ENCODE data around the gene OIP5. TPM values are rescaled to one million over a fixed set of nuclear protein-coding genes. Genes with fewer than 3 reads are reported as not detected.
"Not testable (repeated sequence)": the region's sequence is repeated elsewhere in the genome, so short reads cannot be mapped to it uniquely, and the experiment has no call there.

The OIP5 gene
- 3.1 TPM for total RNA-seq

DNA sequence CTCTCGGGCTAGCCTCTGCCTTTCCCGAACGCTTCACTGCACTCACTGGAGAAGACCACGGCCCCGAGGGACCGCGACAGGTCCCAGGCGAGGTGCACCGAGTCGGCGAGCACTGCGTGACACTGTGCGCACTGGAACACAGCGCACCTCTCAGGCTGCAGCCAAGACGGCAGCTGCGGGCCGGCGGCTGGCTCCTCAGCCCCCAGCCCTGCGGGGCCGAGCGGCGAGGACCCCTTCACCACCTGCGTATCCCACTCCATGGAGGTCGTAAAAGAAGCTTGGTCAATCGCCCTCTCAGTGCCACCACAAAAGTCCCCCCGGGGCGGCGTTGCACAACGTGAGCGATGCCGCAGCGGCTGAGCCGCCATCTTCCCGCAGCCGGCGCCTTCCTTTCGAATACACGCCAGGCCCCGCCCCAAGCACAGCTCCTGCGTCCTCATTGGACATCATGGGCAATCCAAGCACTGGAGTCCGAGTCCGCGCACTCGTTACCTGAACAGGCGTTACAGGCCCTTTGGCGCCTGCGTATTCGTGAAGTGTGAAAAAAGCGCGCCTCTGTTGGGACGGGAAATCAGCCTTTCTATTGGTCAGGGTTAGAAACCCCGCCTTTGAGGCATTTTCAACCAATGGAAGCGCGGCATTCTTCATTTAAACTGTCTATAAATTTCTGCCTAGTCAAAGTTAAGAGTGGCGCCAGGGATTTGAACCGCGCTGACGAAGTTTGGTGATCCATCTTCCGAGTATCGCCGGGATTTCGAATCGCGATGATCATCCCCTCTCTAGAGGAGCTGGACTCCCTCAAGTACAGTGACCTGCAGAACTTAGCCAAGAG, at the start of gene OIP5, which contains the start of gene NUSAP1:
Gene OIP5 (minus strand): TSS at position 398 of the 832 bp plus-strand sequence. CDS start 30 bp downstream, at position 368.
Gene NUSAP1 (plus strand): TSS at position 688 of the 832 bp plus-strand sequence. CDS start 77 bp downstream, at position 765.
- peak; percentile 96 for DNase-seq

DNA sequence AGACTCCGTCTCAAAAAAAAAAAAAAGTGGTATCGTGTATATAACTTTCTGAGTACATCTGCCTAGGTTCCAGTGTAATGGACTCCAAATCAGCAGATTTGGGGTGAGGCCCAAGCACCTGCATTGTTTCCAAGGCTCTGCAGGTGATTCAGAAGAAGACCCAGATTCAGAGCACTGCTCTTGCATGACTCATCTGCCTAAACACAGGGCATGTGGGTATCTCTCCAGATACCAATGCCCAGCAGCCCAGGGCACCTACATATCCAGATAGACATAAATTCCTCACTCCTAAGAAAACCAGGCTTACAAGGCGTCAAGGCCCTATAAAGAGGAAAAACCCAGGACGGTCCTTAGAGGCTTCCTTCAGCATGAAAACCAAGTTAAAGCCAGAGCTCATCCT, 45.6 kb upstream of the OIP5 start:
- no peak for DNase-seq

GRCh38 chr15:41367418-41367817, 35.0 kb upstream of the OIP5 start:
- no peak for DNase-seq

DNA sequence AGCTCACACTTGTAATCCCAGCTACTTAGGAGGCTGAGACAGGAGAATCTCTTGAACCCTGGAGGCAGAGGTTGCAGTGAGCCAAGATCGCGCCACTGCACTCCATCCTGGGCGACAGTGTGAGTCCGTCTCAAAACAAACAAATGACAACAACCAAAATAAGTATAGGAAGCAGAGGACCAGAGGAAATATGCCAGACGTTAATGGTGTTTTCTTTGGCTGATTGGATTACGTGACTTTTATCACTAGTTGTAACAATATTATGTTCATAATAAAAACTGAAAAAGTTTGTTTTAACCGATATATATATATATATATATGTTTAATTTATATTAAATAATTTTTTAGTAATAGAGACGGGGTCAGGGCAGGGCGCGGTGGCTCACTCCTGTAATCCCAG, 22.0 kb upstream of the OIP5 start:
- no peak for DNase-seq

- no peak for DNase-seq
Observed at GRCh38 chr15:41350057-41350717, 17.8 kb upstream of the OIP5 start.

DNA sequence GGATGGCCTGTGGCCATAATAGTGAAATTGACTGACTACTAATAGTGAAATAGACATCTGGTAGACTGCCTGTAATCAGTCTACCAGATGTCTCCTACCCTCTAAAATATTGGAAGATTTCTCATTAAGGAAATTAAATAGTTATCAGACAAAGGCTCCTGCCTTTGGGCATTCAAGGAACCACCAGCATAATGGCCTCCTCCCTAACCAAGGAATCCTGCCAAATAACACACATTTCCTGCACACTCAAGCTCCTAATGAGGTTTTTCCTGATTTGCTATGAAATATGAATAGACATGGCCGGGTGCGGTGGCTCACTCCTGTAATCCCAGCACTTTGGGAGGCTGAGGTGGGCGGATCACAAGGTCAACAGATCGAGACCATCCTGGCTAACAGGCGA, 14.8 kb upstream of the OIP5 start:
- no peak for DNase-seq

DNA sequence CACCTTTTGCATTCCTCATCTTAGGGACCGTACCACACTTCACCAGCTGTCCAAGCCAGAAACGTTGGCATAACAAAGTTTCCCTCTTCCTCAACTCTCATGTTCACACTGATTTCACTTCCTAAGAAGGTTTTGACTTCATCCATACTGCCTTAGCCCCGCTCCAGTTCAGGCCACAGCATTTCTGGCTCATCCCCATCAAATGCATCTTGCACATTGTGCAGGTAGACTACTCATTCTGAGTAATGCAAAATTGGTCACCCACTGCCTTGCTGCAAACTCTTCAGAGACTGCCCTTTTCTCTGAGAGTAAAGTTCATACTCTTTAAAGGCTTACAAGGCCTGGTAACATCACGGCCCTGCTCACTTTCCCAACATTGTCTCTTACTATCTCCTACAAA, 9.1 kb upstream of the OIP5 start:
- DNase-seq: no peak

DNA sequence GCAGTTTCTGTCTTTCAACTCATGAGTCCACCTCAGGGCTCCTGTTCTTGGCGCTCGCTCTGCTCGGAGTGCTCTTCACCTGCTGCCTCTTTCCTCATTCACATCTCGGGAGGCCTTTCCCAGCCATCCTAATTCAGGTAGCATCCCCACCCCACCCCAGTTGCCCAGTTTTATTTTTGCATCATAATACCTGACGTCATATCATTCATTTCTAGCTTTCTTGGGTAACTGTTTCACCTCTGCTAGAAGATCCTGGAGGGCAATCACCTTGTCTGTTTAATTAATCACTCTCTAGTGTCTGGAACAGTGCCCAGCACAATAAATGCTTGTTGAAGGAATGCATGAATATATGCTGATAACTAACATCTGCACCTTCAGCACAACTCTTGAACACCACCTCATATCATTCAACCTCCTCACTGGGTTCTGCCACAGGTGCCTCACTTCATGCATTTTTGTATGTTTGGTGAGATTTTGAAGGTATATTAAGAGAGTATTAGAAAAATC, 7.9 kb upstream of the OIP5 start:
- no peak for DNase-seq

- no peak for DNase-seq
Observed at GRCh38 chr15:41337631-41338522, 5.5 kb upstream of the OIP5 start.

- DNase-seq: no peak
Observed at GRCh38 chr15:41337047-41337446, 4.7 kb upstream of the OIP5 start.

DNA sequence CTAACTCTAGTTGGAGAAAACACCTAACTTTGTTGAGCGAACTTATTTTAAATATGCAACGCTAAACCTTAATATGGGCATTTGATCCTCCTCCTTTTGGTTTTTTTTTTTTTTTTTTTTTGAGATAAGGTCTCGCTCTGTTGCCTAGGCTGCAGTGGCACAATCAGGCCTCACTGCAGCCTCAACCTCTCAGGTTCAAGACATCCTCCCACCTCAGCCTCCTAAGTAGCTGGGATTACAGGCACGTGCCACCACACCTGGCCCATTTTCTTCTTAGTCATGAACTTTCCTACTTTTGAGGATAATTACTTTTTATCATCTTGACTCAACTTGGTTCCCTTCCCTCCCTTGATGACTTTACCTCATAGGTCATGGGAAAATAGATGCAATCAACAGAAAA, 4.2 kb upstream of the OIP5 start:
- no peak for DNase-seq

DNA sequence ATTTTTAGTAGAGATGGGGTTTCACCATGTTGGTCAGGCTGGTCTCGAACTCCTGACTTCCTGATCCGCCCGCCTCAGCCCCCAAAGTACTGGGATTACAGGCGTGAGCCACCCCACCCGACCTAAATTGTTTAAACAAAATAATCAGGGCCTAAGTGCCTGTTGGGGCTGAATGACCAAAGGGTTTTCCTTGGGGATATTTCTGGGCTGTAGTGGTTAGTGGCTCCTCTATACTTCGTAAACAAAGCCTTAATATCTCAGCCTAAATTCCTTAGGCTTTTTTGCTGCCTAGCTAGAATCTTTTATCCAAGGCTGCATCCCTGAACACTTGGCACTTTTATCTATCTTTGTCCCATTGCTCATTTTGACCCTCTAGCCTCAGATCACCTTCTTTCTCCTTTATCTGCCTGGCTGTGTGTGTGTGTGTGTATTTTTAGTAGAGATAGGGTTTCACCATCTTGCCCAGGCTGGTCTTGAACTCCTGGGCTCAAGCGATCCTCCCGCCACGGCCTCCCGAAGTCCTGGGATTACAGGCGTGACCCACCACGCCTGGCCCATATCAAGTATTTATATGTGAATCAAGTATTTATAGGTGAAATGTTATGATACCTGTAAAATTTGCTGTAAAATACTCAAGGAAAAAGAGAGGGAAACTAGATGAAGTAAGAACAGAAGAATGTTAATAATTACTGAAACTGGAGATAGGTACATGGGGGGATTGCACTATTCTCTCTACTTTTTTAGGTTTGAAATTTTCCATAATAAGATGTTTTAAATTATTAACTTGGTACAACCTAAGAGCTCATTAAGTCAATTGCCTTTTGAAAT, 2.1 kb upstream of the OIP5 start:
- DNase-seq: no peak

- no peak for DNase-seq
Observed at GRCh38 chr15:41333026-41333562, 703 bp upstream of the OIP5 start.

DNA sequence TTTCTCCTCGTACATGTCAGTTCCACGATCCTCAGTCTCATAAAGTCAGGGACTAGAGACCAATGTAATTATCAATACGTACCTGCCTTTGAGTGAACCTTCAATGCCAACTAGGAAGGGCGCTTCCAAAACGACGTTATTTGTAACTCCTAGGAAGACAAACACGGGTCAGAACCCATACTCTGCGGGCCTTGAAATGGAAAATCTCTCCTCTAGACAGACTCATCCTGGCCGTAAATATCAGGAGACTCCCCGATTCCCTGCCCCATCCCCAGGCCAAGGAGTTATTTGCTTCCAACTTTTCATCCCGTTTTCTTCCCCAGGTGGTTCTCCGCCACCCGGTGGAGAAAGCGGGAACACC, 578 bp downstream of the OIP5 start:
- no peak for DNase-seq

DNA sequence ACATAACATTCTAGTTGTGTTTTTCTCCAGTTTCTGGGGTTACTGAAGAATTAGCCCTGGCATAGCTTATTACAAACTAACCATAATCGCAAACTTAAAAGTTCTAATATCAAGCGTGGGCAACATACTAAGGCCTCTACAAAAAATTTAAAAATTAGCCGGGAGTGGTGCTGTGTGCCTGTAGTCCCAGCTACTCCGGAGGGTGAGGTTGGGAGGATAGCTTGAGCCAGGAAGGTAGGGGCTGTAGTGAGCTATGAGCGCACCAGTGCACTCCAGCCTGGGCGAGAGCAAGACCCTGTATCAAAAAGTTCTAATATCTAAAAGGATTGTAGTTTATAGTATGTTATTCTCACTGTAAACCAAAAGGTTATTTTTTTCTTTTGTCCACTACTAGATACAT, 1.1 kb downstream of the OIP5 start:
- DNase-seq: no peak

DNA sequence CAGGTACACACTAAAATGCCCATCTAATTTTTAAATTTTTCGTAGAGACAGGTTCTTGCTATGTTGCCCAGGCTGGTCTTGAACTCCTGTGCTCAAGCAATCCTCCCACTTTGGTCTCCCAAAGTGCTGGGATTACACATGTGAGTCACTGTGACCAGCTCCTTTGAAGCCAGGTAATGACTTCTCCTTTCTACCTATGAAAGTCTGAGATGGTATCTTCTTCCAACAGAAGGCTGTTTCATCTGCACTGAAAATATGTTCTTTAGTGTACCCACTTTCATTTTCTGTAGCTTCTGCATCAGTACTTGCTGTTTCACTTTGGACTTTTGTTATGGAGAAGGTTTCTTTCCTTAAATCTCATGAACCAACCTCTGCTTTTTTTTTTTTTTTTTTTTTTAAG, 8.8 kb downstream of the OIP5 start:
- no peak for DNase-seq

- not testable (repeated sequence) for DNase-seq
Observed at GRCh38 chr15:41320805-41321330, 11.5 kb downstream of the OIP5 start.

DNA sequence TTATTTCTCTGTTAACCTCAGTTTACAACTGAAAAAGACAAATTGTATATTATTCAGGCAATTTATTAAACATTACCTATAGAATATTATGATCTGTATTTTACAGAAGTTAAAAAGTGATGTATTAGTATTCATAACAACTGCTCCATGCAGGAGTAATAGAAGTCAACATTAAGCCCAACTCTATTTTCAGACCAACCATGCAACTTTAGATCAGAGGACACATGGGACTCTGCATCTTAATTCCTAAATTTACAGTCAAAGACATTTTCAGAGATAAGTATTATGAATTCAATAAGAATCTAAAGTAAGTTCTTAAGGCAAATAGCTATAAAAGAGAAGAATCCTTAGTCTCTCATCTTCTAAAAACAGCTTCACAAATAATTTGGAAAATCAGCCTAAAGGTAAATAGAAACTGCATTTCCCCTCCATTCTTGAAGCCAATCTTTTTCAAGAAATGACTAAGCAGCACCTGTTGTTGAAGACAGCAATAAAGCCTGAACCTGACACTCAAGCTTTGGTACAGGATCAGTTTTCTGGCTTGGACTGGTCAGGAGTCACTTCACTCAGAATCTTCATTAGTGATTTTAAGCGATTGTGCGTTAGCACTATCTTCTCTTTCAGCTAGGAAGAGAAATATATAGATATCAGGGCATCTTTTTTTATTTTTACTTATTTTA, 23.0 kb downstream of the OIP5 start:
- no peak for DNase-seq

- no peak for DNase-seq
Observed at GRCh38 chr15:41307679-41308078, 24.7 kb downstream of the OIP5 start.

GRCh38 chr15:41304149-41304770, 28.1 kb downstream of the OIP5 start:
- no peak for DNase-seq
